ENCODE results near the gene MTPN.

Gene MTPN

GRCh38 chr7:135922263-135922662 is 54.9 kb downstream of the MTPN start:
- peaks cover 12% of the 10 kb centered on the region; the same call in 1 of the 2 replicates for H3K4me1 ChIP-seq
- DNase-seq: no peak
- no peak for TF ChIP-seq CTCF (IDR thresholded peaks at IDR 0.05; ENCODE audit: low read depth, low read length)
- H3K36me3 ChIP-seq: no peaks in the 10 kb centered on the region; the same call in 1 of the 2 replicates
- H3K27me3 ChIP-seq: no peaks in the 10 kb centered on the region
- no peaks in the 10 kb centered on the region for H3K9me3 ChIP-seq
- H3K4me3 ChIP-seq (ENCODE audit: low read depth, low read length): no peak overlapping the region

- H3K27me3 ChIP-seq: no peaks in the 10 kb centered on the region
- TF ChIP-seq CTCF (IDR thresholded peaks at IDR 0.05; ENCODE audit: low read depth, low read length): no peak
- no peak for DNase-seq
- no peak overlapping the region for H3K4me3 ChIP-seq (ENCODE audit: low read depth, low read length)
- no peaks in the 10 kb centered on the region for H3K9me3 ChIP-seq
- no peaks in the 10 kb centered on the region; the same call in 1 of the 2 replicates for H3K36me3 ChIP-seq
- H3K4me1 ChIP-seq: peaks cover 12% of the 10 kb centered on the region; the same call in 1 of the 2 replicates
These were observed 56.7 kb downstream of the MTPN start for GRCh38 chr7:135920478-135920877.

- H3K36me3 ChIP-seq: no peaks in the 10 kb centered on the region; the same call in 1 of the 2 replicates
- no peaks in the 10 kb centered on the region for H3K9me3 ChIP-seq
- no peak for DNase-seq
- H3K4me1 ChIP-seq: peaks cover 8% of the 10 kb centered on the region; the same call in 1 of the 2 replicates
- no peak for TF ChIP-seq CTCF (IDR thresholded peaks at IDR 0.05; ENCODE audit: low read depth, low read length)
- no peaks in the 10 kb centered on the region for H3K27me3 ChIP-seq
- H3K4me3 ChIP-seq (ENCODE audit: low read depth, low read length): no peak overlapping the region
These were observed 57.9 kb downstream of the MTPN start for GRCh38 chr7:135919071-135919841.

- Histone ChIP-seq H3K9me3 (no peaks in the 10 kb centered on the region), H3K36me3 (no peaks in the 10 kb centered on the region; the same call in 1 of the 2 replicates), H3K4me3 (ENCODE audit: low read depth, low read length) (no peak overlapping the region), H3K4me1 (0 out of 2 replicates have a peak, but pooled peaks cover 2% of the 10 kb centered on the region), H3K27me3 (no peaks in the 10 kb centered on the region)
- TF ChIP-seq CTCF (IDR thresholded peaks at IDR 0.05; ENCODE audit: low read depth, low read length): no peak
- DNase-seq: no peak
These were observed 59.0 kb downstream of the MTPN start for GRCh38 chr7:135918134-135918533.

GRCh38 chr7:135917721-135918120 is 59.4 kb downstream of the MTPN start:
- no peaks in the 10 kb centered on the region for H3K9me3 ChIP-seq
- H3K27me3 ChIP-seq: no peaks in the 10 kb centered on the region
- no peak overlapping the region for H3K4me3 ChIP-seq (ENCODE audit: low read depth, low read length)
- H3K36me3 ChIP-seq: no peaks in the 10 kb centered on the region; the same call in 1 of the 2 replicates
- TF ChIP-seq CTCF (IDR thresholded peaks at IDR 0.05; ENCODE audit: low read depth, low read length): no peak
- no peak for DNase-seq
- H3K4me1 ChIP-seq: no peaks in the 10 kb centered on the region

- Histone ChIP-seq H3K4me1 (no peaks in the 10 kb centered on the region), H3K9me3 (no peaks in the 10 kb centered on the region), H3K27me3 (no peaks in the 10 kb centered on the region), H3K36me3 (no peaks in the 10 kb centered on the region), H3K4me3 (ENCODE audit: low read depth, low read length) (no peak overlapping the region)
- no peak for TF ChIP-seq CTCF (IDR thresholded peaks at IDR 0.05; ENCODE audit: low read depth, low read length)
- DNase-seq: no peak
These were observed 62.8 kb downstream of the MTPN start for GRCh38 chr7:135914346-135914745.

All from BE2C (cell line).